ENCODE results near the gene TNRC6C.

TNRC6C gene

DNA sequence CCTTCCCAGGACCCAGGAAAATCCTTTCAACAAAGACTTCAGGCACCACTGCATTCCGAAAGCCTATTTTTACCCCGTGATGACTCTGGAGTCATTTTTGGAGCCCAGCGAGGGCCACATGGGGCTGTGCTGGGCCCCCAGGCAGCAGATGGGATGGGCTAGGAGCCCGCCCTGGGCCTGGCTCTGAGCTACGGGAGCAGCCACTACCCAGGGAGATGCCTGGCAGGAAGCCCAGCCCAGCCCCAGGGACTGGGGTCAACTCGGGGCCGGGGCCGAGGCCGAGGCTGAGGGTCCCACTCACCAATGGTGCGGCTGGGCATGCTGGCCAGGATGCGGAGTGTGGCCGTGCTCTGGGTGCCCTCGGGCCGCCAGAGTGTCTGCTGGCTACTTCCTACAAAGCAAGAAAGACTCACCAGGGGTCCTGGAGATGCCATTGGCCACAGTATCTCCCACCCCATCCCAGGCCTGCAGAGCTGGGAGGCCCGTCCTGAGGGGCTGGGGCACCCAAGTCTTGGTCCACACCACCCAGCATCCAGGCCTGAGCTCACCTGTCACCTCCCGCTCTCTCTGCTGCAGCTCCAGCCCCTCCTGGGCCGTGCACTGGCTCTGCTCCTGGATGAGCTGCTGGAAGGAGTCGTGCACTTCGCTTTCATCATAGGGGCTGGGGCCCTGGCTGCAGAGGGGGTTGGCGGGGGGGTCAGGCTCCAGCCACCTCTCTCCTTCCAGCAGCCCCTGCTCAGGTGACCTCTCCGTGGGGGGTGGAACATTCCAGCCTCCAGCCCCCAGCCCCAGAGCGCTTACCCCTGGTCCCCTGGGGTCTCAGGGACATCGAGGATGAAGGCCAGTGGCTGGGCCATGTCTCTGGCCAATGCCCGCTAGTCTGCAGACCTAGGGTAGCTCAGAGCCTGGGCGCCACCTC, 167.7 kb downstream of the TNRC6C start:
- no peak for DNase-seq (ENCODE audit: low read depth, low spot score)
- H3K4me3 ChIP-seq (ENCODE audit: low read length) = no peak overlapping the region

GRCh38 chr17:78126895-78127238, 168.4 kb downstream of the TNRC6C start:
- no peak for DNase-seq (ENCODE audit: low read depth, low spot score)
- peak overlapping the region; percentile 85 for H3K4me3 ChIP-seq (ENCODE audit: low read length)

DNA sequence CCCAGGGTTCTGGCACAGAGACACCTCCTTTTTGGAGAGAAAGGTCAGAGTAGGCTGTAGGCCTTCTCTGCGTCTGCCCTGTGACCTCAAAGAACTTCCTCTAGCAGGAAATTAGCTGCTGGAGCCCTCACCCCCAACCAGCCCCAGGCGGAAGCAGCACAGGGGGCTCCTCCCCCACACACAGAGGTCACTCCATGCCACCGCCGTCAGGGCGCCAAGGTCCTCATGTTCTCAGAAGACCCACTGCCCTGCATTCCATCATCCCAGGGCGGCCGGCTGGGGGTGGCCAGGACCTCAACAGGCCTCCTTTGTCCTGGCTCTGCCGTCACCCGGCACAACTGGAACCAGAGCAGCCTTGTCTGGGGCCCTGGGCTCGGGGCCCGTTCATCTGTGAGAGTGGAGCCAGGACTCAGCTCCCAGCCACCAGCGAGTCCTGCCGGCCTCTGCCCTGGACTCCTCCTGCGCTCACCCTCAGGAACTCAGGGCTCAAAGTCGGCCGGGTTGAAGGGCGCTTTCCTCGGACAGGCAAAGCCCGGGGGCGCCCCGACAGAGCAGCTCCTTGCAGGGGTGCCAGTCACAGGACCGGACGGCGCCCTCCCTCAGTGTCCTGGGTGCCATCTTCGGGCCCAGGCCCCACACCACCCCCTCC, 168.9 kb downstream of the TNRC6C start:
- H3K4me3 ChIP-seq (ENCODE audit: low read length) = peak overlapping the region; percentile 85
- DNase-seq (ENCODE audit: low read depth, low spot score) = no peak

- H3K4me3 ChIP-seq (ENCODE audit: low read length) = peak overlapping the region; percentile 85
- DNase-seq (ENCODE audit: low read depth, low spot score) = no peak
Observed at GRCh38 chr17:78127888-78128550, 169.5 kb downstream of the TNRC6C start.

DNA sequence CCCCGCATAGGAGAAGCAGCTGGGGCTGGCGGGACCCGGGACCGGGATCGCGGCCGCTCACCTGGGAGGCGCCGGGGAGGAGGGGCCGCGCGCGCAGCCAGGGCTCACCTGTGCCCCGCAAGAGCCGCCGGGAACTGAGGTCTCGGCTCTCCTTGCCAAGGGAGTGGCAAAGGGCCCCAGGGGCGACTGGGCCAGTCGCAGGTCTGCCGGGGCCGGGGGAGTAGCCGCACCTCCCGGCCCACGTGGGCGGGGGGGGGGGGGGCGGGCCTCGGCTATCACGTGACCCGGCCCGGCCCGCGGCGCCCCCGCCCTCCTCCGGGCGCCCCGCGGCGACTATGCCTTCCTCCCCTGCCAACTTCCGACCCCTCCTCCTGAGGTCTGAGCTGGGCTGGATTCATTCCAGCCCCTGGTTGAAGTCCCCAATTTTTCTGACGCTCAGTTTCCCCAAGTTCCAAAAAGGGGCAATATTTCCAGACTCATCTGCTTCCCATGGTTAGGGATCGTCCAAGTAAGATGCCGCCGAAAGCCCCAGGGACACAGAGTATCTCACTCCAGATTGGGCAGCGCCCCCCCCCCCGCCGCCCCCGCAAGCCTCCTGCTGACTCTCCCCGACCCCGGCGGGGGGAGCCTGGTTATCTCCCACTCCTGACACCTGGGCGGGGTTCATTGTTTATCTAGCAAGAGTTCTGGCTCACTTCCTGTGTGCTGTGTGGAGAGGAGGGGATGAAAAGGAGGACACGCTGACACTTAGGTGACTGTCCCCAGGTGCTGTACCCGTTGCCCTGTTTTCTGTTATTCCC, 170.2 kb downstream of the TNRC6C start, which contains the start of gene TMC6:
TSS of gene TMC6 (minus strand) at position 205 of the 800 bp plus-strand sequence. CDS start 1,923 bp downstream, outside the sequence.
- H3K4me3 ChIP-seq (ENCODE audit: low read length) = peak within 1 kb of the TSS; percentile 85
- peak; percentile 74 for DNase-seq (ENCODE audit: low read depth, low spot score)

- H3K4me3 ChIP-seq (ENCODE audit: low read length) = peak overlapping the region; percentile 85
- peak; percentile 61 for DNase-seq (ENCODE audit: low read depth, low spot score)
Observed at GRCh38 chr17:78129351-78130089, 171.0 kb downstream of the TNRC6C start.

- H3K4me3 ChIP-seq (ENCODE audit: low read length) = peak overlapping the region; percentile 85
- no peak for DNase-seq (ENCODE audit: low read depth, low spot score)
Observed at GRCh38 chr17:78130090-78130436, 171.6 kb downstream of the TNRC6C start.

GRCh38 chr17:78130437-78131101, 172.1 kb downstream of the TNRC6C start, which contains the start of gene TMC8:
Gene TMC8 (plus strand): TSS chr17:78130771. CDS start chr17:78131589, 818 bp downstream.
- DNase-seq (ENCODE audit: low read depth, low spot score) = peak; percentile 97
- peak within 1 kb of the TSS; percentile 85 for H3K4me3 ChIP-seq (ENCODE audit: low read length)

DNA sequence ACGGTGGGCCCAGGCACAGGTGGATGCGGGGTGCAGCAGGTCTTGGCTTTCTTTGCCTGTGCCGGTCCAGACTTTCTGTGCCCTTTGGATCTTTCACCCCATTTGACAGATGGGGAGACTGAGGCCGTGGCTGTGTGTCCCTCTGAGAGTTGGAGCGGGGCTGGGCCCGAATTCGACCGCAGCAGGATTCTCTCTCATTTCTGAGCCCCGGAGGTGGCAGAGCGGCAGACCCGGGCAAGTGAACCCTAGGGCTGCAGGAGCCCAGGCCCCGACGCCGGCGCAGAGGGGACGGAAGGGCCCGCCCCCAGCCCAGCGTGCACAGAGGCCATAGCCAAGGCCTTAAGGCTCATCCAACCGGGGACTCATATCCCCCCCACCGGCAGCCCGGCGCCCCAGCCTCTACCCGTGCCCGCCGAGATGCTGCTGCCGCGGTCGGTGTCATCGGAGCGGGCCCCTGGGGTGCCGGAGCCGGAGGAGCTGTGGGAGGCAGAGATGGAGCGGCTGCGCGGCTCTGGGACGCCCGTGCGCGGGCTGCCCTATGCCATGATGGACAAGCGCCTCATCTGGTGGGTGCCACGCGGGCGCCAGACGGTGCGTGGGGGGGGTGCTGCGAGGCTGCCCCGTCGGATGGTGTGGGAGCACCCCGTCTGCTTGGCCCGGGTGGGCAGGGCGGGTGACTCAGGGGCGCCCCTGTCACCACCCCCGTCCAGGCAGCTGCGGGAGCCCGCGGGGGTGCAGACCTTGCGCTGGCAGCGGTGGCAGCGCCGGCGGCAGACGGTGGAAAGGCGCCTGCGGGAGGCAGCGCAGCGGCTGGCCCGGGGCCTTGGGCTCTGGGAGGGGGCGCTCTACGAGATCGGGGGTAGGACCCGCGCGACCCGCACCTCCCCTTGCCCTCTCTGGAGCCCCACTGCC, 172.9 kb downstream of the TNRC6C start:
- DNase-seq (ENCODE audit: low read depth, low spot score) = no peak
- H3K4me3 ChIP-seq (ENCODE audit: low read length) = peak overlapping the region; percentile 85

- DNase-seq (ENCODE audit: low read depth, low spot score) = peak; percentile 81
- H3K4me3 ChIP-seq (ENCODE audit: low read length) = peak overlapping the region; percentile 85
Observed at GRCh38 chr17:78132084-78132676, 173.7 kb downstream of the TNRC6C start.

DNA sequence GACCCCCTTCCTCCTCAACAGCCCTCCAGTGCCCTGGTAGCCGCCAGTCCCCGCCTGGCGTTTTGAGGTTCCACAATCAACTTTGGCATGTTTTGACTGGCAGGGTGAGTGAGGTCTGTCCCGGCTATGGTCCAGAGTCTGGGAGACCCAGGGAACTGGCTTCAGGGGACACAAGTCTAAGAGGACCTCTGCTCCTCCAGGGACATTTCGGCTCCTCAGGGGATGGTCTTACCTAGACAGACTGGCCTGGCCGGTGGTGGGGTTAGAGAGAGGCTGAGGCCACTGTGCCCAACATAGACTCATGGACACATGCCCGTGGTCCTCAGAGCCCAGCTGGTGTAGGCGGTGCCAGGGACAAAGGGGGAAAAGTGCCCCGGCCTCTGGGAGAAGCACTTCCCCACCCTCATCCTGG, 174.3 kb downstream of the TNRC6C start:
- no peak for DNase-seq (ENCODE audit: low read depth, low spot score)
- peak overlapping the region; percentile 85 for H3K4me3 ChIP-seq (ENCODE audit: low read length)

DNA sequence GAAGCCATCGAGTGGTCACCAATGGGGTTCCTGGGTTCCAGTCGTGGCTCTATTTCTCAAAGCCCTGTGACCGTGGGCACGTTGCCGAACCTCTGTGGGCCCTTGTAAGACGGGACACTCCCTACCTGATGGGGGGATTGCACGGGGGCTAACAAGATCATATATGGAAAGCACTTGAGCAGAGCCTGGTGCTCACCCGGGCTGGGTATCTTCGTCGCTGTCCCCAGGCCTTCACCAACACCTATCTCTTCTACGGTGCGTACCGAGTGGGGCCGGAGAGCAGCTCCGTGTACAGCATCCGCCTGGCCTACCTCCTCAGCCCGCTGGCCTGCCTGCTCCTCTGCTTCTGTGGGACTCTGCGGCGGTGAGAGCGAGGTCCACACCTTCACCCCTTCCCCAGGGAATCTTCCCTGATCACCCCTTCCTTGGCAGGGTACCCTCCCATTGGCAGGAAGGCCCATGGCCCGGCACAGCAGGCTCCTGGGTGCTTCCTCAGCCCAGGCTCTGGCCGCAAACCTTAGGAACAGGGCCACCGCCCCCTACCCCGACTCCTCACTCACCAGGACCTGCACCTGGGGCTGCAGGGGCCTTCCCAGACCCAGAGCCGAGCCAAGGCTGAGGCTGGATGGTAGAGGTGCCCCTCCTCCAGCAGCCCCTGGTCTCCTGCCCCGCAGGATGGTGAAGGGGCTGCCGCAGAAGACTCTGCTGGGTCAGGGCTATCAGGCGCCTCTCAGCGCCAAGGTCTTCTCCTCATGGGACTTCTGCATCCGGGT, 174.9 kb downstream of the TNRC6C start:
- H3K4me3 ChIP-seq (ENCODE audit: low read length) = peak overlapping the region; percentile 22; the same call in 1 of the 2 replicates
- no peak for DNase-seq (ENCODE audit: low read depth, low spot score)

DNA sequence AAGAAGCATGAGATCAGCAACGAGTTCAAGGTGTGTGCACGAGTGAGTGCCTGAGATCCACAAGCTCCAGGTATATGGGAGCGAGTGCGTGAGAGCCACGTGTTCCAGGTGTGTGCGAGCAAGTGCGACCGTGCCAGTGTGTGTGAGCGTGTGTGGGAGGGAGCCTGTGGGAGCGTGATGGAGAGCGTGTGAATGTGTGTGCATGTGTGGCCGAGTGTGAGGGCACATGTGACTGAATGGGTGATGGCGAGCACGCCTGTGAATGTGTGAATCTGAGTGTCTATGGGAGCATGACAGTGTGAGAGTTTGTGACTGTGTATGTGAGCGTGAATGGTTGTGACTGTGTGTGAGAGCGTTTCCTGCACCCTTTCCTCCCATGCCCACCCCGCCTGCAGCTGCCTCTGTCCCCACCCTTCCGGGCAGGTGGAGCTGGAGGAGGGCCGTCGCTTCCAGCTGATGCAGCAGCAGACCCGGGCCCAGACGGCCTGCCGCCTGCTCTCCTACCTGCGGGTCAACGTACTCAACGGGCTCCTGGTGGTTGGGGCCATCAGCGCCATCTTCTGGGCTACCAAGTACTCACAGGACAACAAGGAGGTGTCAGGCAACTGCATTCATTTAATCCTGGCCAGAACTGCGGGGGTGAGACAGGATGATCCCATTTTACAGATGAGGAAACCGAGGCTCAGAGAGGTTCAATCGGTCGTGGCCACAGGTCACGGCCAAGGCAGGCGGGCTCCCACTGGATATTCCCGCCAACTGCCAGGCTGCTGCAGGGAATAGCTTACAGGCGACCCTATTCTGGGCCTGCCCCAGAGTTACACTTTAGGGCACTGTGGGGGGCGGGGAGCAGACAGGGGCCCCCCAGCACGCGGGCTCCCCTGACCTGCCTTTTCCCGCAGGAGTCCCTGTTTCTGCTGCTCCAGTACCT, 175.7 kb downstream of the TNRC6C start:
- DNase-seq (ENCODE audit: low read depth, low spot score) = peak; percentile 66
- peak overlapping the region; percentile 22 for H3K4me3 ChIP-seq (ENCODE audit: low read length)

DNA sequence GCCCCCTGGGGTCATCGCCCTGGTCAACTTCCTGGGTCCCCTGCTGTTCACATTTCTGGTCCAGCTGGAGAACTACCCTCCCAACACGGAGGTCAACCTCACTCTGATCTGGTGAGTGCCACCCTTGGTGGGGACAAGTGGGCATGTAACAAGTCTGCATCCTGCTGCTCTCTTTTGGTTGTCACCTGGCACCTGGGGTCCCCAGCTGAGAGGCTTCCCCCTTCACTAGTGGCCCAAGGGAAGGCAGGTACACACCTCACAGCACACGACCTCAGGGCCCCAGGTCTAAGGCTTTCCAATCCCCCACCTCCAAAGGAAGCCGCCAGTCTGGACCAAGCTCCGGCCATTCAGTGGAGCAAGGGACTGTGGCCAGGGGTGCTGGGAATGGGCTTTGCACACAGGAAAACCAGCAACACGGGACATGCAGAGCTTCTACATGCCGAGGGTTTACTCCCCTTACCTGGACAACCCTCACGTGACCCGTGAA, 176.4 kb downstream of the TNRC6C start:
- no peak for DNase-seq (ENCODE audit: low read depth, low spot score)
- no peak overlapping the region for H3K4me3 ChIP-seq (ENCODE audit: low read length)
